Aorta (tissue), 5 donors: Measurements from ENCODE around the gene MYCBPAP. TPM values are rescaled to one million over a fixed set of nuclear protein-coding genes. Genes with fewer than 3 reads are reported as not detected.
A peak's percentile ranks its signal among the peaks of the same experiment; 100 is the strongest.

Experiments used
- ATAC-seq: fragments of 200-7000 bp; cut with Tn5 transposase; one replicate; pipeline ENCODE4 v1.9.1; 2022; ENCODE audit warnings: moderate library complexity; ENCODE audit not compliant: low FRiP score
- DNase-seq, 2 donors: peaks; one replicate each; pipeline ENCODE4 v3.0.0-alpha.2; 2020
- H3K27ac ChIP-seq, 2 donors: one replicate each; pipeline ENCODE4 v1.5.1; 2013; ENCODE audit warnings: low read length in 2 of 2, mild to moderate bottlenecking in 2 of 2, moderate library complexity in 2 of 2, control low read depth in 1 of 2, inconsistent platforms in 1 of 2, low read depth in 1 of 2
- H3K27me3 ChIP-seq, 2 donors: one replicate each; pipeline ENCODE4 v1.6.1; 2013; ENCODE audit warnings: control low read depth in 1 of 2, low read length in 1 of 2, mild to moderate bottlenecking in 1 of 2, moderate library complexity in 1 of 2; ENCODE audit not compliant: insufficient read depth in 2 of 2, control insufficient read depth in 1 of 2
- H3K36me3 ChIP-seq, 2 donors: one replicate each; pipeline ENCODE4 v1.6.1; 2013; ENCODE audit warnings: control low read depth in 1 of 2, low read length in 1 of 2, mild to moderate bottlenecking in 1 of 2; ENCODE audit not compliant: insufficient read depth in 2 of 2, control insufficient read depth in 1 of 2
- H3K4me1 ChIP-seq, 2 donors: one replicate each; pipeline ENCODE4 v1.6.1; 2013; ENCODE audit warnings: low read length in 2 of 2, control low read depth in 1 of 2, mild to moderate bottlenecking in 1 of 2, moderate library complexity in 1 of 2; ENCODE audit not compliant: insufficient read depth in 2 of 2, control insufficient read depth in 1 of 2
- H3K4me3 ChIP-seq, 2 donors: one replicate each; pipeline ENCODE4 v1.5.1; 2013; ENCODE audit warnings: low read length in 2 of 2, control low read depth in 1 of 2, mild to moderate bottlenecking in 1 of 2
- H3K9me3 ChIP-seq: one replicate; pipeline ENCODE4 v1.6.1; 2013; ENCODE audit warnings: mild to moderate bottlenecking, low read length; ENCODE audit not compliant: control insufficient read depth
- WGBS, 2 donors: extraction: QIAGEN DNeasy Blood & Tissue Kit; methylation state at CpG; one replicate each; pipeline ENCODE4 v1.1.7; 2013; 5-methylcytosine and 5-hydroxymethylcytosine counted together
- intact Hi-C, 2 donors: fragments of 100-400 bp; cut with DNase I; formaldehyde crosslinking; loops; one replicate each; pipeline versions ENCODE4 v1.14.2 to v1.15.0; 2022
- polyA plus RNA-seq, 2 donors: library from polyadenylated mRNA; stranded (reverse); fragments of 200-250 nt; gene quantifications; one replicate each; pipeline ENCODE4 v1.2.3, GENCODE V29; 2013
- total RNA-seq, 2 donors: library from RNA; stranded (reverse); fragmentation: NEBNext Ultra II Directional; extraction: Animal tissue kit (Norgen Biotek cat#: 25700); gene quantifications; one replicate each; pipeline ENCODE4 v1.2.1, GENCODE V29; 2021
- donor health status: healthy with polysubstance abuse.
- donor health status: Bipolar disorder and iron deficiency.
- donor health status: DM: no; HTN: no; CAD: no.
- donor health status: DM: no; HTN: no; CAD: no.
- donor health status: DM: yes; HTN: yes; CAD: no.

The MYCBPAP gene
- total and polyA plus RNA-seq, 4 donors: 0.77 to 1.8 (median 1.1) TPM

DNA sequence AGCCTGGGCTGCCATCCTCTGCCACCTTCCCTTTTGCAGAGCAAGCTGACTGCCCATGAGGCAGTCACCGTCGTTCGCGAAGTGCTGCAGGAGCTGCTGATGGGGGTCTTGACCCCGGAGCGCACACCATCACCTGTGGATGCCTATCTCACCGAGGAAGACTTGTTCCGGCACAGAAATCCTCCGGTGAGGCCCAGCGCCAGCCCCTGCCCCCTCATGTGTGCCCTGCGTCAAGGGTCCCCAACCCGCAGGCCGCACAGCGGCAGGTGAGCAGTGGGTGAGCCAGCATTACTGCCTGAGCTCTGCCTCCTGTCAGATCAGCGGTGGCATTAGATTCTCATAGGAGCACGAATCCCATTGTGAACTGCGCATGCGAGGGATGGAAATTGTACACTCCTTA is 16.6 kb downstream of the MYCBPAP start:
- H3K4me1 ChIP-seq: no peaks in the 10 kb centered on the region
- DNase-seq: no peak
- intact Hi-C loops: no loop called here
- ATAC-seq: no peak
- no peaks in the 10 kb centered on the region for H3K9me3 ChIP-seq
- no peak overlapping the region for H3K4me3 ChIP-seq
- no peaks in the 10 kb centered on the region for H3K36me3 ChIP-seq
- no peak overlapping the region for H3K27ac ChIP-seq
- H3K27me3 ChIP-seq: no peaks in the 10 kb centered on the region
- 93% methylated on average over 18 of the region's 18 CpGs for WGBS, 2 donors

DNA sequence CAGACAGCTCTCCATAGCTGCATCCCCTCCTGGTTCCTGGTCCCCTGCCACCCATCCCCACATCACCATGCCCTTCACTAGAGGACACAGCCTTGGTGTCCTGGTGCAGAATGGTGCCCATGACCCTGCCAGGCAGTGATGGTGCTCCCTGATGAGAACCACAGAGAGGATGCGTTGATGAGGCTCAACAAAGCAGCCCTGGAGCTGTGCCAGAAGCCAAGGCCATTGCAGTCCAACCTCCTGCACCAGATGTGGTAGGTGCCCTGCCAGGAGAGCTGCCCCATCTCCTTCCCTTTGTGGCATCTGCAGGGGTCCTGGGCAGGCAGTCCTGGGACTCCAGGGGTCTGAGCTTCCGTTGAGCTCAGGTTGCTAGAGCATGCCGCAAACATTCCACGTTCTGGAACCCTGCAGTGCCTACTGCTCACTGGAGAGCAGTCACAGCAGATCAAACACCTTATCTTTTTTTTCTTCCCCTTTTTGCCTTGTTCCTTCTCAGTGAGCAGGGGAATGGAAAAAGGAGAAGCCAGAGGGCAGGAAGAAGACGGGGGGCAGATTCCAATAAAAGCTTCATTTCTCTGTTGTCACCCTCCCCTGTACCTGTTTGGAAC is 19.0 kb downstream of the MYCBPAP start:
- Histone ChIP-seq H3K4me1 (no peaks in the 10 kb centered on the region), H3K9me3 (no peaks in the 10 kb centered on the region), H3K27me3 (peaks cover 0 to 2% of the 10 kb centered on the region in 2 donors), H3K27ac (no peak overlapping the region), H3K4me3 (no peak overlapping the region), H3K36me3 (no peaks in the 10 kb centered on the region)
- ATAC-seq (no peak), DNase-seq (no peak)
- WGBS, 2 donors: 61 to 70% methylated on average over 5 of the region's 5 CpGs
- intact Hi-C loops: no loop called here

DNA sequence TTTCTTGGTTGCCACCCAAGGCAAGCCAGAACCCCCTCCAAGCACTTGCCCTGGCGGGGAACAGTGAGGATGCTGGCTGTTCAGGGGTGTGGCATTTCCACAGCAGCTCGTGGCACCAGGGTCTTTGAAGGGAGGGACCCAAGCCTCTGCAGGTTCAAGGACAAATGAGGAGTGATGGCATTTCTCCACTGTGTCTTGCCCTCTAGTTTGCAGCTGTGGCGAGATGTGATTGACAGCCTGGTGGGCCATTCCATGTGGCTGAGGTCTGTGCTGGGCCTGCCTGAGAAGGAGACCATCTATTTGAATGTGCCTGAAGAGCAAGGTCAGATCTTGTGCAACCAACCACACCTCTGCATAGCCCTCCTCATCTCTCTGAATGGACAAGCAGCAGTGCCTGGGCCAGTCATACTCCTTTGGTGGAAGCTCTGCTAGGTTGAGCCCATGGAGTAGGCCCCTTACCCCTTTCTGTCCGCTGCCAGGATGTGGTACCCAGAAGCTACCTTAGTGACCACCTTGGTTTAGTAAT is 19.8 kb downstream of the MYCBPAP start:
- H3K4me3 ChIP-seq: no peak overlapping the region
- DNase-seq (no peak), ATAC-seq (no peak)
- peaks cover 0 to 2% of the 10 kb centered on the region in 2 donors for H3K27me3 ChIP-seq
- 49 to 91% methylated on average over 4 of the region's 4 CpGs for WGBS, 2 donors
- no peaks in the 10 kb centered on the region for H3K9me3 ChIP-seq
- no peaks in the 10 kb centered on the region for H3K4me1 ChIP-seq
- H3K36me3 ChIP-seq: no peaks in the 10 kb centered on the region
- intact Hi-C loops: no loop called here
- no peak overlapping the region for H3K27ac ChIP-seq

DNA sequence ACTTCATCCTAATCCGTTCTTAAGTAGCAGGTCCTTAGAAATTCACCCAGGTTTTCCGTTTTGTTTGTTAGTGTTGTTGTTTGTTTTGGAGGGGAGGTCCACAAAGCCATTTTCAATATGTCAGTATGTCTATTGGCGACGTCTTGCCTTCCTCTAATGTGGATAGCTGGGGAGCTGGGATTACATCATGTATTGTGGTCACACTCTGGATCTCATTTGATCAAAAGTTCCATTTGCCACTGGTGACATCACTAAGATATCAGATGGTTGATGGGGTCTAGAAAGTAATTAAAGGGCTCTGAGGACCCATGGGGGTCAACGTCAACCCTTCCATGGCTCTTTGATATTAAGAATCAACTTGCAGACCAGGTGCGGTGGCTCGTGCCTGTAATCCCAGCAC is 21.6 kb downstream of the MYCBPAP start:
- H3K9me3 ChIP-seq: no peaks in the 10 kb centered on the region
- no peak overlapping the region for H3K4me3 ChIP-seq
- 87 to 90% methylated on average over 7 of the region's 7 CpGs for WGBS, 2 donors
- ATAC-seq (no peak), DNase-seq (no peak)
- H3K27me3 ChIP-seq: peaks cover 0 to 2% of the 10 kb centered on the region in 2 donors
- intact Hi-C loops: no loop called here
- no peaks in the 10 kb centered on the region for H3K4me1 ChIP-seq
- no peaks in the 10 kb centered on the region for H3K36me3 ChIP-seq
- H3K27ac ChIP-seq: no peak overlapping the region

DNA sequence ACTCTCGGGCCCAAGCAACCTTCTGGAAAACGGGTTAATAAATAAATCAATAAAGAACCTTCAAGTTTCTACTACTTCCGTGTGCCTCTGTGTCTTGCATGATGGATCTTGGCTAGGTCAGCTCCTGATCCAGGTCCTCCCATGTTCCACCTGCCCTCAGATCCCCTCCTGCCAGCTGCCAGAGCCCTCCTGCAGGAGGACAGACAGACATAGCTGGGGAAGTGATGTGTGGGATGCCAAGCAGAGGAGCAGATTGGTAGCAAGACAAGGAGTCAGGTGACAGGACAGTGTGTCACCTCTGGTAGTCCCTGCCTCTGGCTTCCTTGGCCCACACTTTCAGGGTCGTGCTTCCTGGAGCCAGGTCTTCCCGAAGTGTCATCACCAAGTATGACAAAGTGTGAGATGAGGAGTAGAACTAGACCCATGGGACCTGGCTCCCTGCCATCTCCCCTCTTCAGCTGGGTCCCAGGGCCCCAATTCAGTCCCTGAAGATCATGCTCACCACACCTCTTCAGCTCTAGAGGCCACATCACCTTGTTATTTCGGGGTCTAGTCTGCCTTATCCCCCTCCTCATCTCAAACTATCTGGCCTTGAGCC is 23.3 kb downstream of the MYCBPAP start:
- no peak for ATAC-seq
- DNase-seq: no peak
- no peaks in the 10 kb centered on the region for H3K4me1 ChIP-seq
- H3K36me3 ChIP-seq: no peaks in the 10 kb centered on the region
- H3K27ac ChIP-seq: no peak overlapping the region
- H3K9me3 ChIP-seq: no peaks in the 10 kb centered on the region
- WGBS, 2 donors: 54 to 66% methylated on average over 6 of the region's 6 CpGs
- peaks cover 0 to 2% of the 10 kb centered on the region in 2 donors for H3K27me3 ChIP-seq
- H3K4me3 ChIP-seq: no peak overlapping the region
- intact Hi-C loops: no loop called here

DNA sequence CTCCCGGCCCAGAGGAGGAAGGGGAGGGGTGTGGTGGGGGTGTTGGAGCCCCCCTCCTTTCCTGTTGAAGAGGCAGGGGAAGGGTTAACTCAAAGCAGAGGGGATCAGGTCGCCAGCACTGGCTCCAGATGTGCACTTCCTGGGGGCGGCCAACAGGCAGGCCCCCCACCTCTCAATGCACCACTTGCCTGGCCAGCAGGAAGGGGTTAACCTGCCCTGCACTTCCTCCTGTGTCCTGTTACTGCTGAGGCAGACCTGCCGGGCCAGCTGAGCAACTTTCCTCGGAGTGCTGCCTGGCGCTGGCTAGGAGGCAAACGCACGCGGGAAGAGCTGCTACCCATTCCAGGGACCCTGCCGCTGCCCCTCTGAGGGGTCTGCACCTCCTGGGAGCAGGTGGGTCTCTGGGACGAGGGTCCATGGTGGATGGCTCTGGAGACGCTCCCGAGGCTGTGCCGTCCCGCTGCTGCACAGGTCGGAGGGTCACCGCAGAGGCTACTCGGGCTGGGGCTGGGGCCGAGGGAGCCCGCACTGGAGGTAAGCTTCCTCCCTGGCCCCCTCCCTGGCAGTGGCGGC is 24.3 kb downstream of the MYCBPAP start, which contains the start of gene EPN3:
TSS of gene EPN3 (plus strand) at position 284 of the 573 bp plus-strand sequence. CDS start 3,822 bp downstream, outside the sequence.
- Histone ChIP-seq H3K4me1 (no peaks in the 10 kb centered on the region), H3K9me3 (no peaks in the 10 kb centered on the region), H3K27ac (no peak within 1 kb of the TSS), H3K36me3 (no peaks in the 10 kb centered on the region), H3K27me3 (peaks cover 0 to 2% of the 10 kb centered on the region in 2 donors), H3K4me3 (no peak within 1 kb of the TSS)
- no peak for DNase-seq
- no peak for ATAC-seq
- intact Hi-C loops: no loop called here
- 2% methylated on average over 18 to 21 of the region's 21 CpGs for WGBS, 2 donors

DNA sequence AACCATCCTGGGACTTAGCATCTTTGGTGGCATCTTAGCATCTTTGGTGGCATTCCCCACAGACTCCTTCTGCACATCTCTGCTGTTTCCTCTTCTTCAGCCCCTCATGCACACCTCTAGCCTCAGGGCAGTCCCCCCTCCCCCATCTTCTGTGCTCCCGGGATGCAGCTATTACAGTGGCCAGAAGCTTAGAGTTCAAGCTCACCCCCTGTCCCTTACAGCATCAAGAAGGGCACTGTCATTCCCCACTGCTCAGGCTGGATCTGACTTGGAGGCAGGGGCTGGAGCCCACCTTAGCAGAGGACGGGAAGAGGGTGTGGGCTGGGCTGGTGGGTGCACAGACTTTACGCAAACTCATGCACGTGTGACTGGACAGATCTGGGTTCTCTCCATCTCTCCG is 24.9 kb downstream of the MYCBPAP start:
- H3K36me3 ChIP-seq: no peaks in the 10 kb centered on the region
- no peaks in the 10 kb centered on the region for H3K4me1 ChIP-seq
- intact Hi-C loops: no loop called here
- peaks cover 0 to 2% of the 10 kb centered on the region in 2 donors for H3K27me3 ChIP-seq
- no peak for ATAC-seq
- no peak for DNase-seq
- no peak overlapping the region for H3K4me3 ChIP-seq
- no peak overlapping the region for H3K27ac ChIP-seq
- no peaks in the 10 kb centered on the region for H3K9me3 ChIP-seq
- WGBS, 2 donors: 17% methylated on average over 5 of the region's 5 CpGs

DNA sequence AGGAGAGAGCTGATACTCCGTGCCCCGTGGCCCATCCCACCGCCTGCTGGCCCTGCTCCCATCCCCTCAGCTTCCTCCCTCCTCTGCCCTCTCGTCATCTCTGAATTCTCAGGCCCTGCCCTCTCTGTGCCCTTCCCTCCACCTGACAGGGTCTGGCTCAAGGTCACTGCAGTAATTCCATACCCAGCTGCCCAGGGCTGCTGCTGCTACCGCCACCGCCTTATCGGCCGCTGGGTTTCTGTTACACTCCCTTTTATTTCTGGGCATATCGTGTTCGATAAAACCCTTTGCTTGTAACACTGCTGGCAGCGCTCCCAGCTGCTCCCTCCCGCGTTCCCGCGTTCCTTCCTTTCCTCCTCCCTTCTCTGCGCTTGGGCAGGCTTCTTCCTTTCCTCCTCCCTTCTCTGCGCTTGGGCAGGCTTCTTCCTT is 25.5 kb downstream of the MYCBPAP start:
- ATAC-seq (peak; percentile 31), DNase-seq (no peak)
- no peak overlapping the region for H3K27ac ChIP-seq
- WGBS, 2 donors: 0 to 1% methylated on average over 17 of the region's 17 CpGs
- H3K27me3 ChIP-seq: peaks cover 0 to 2% of the 10 kb centered on the region in 2 donors
- no peak overlapping the region for H3K4me3 ChIP-seq
- H3K9me3 ChIP-seq: no peaks in the 10 kb centered on the region
- intact Hi-C loops: no loop called here
- H3K4me1 ChIP-seq: no peaks in the 10 kb centered on the region
- no peaks in the 10 kb centered on the region for H3K36me3 ChIP-seq
